SK-N-SH treated with all-trans-retinoic acid at 6 μM for 48 hours (cell line): ENCODE results near the gene SDC3.

Experiments
- ARNTL ChIP-seq: fragments of 450-650 bp; formaldehyde crosslinking; IDR thresholded peaks from 2 replicates; pipeline ENCODE4 v1.5.0; 2020; ENCODE audit warnings: low read depth, mild to moderate bottlenecking, moderate library complexity, borderline replicate concordance
- CSRNP3 ChIP-seq: fragments of 250-450 bp; sonication (Bioruptor Pico); IDR thresholded peaks from 2 replicates; pipeline ENCODE4 v1.5.1; 2021; ENCODE audit warnings: mild to moderate bottlenecking, moderate library complexity
- ISL1 ChIP-seq: fragments of 250-450 bp; sonication (Bioruptor Pico); IDR thresholded peaks from 2 replicates; pipeline ENCODE4 v2.1.2; 2022; ENCODE audit warnings: mild to moderate bottlenecking, moderate library complexity
- PPARA ChIP-seq: fragments of 250-450 bp; sonication (Bioruptor Pico); IDR thresholded peaks from 2 replicates; pipeline ENCODE4 v1.5.0; 2020; ENCODE audit warnings: mild to moderate bottlenecking, borderline replicate concordance
- TOX ChIP-seq: fragments of 250-450 bp; sonication (Bioruptor Pico); IDR thresholded peaks from 2 replicates; pipeline ENCODE4 v1.8.0; 2021; ENCODE audit warnings: mild to moderate bottlenecking, moderate library complexity, borderline replicate concordance
- ZFP3 ChIP-seq: fragments of 250-450 bp; sonication (Bioruptor Pico); IDR thresholded peaks from 2 replicates; pipeline ENCODE4 v1.5.0; 2020; ENCODE audit warnings: mild to moderate bottlenecking, moderate library complexity
- ZFP30 ChIP-seq: fragments of 450-650 bp; formaldehyde crosslinking; IDR thresholded peaks from 2 replicates; pipeline ENCODE4 v1.5.0; 2022; ENCODE audit warnings: mild to moderate bottlenecking, moderate library complexity
- ZNF70 ChIP-seq: fragments of 450-650 bp; formaldehyde crosslinking; IDR thresholded peaks from 2 replicates; pipeline ENCODE4 v1.5.0; 2020; ENCODE audit warnings: mild to moderate bottlenecking, moderate library complexity
- ZNF8 ChIP-seq: fragments of 450-650 bp; formaldehyde crosslinking; IDR thresholded peaks from 2 replicates; pipeline ENCODE4 v1.5.0; 2020; ENCODE audit warnings: mild to moderate bottlenecking, moderate library complexity

- TF ChIP-seq CSRNP3 (no peak), TOX (no peak), PPARA (CRISPR knock-in tag) (no peak), ARNTL (no peak), ZNF8 (CRISPR knock-in tag) (no peak), ZFP3 (CRISPR knock-in tag) (no peak), ZFP30 (CRISPR knock-in tag) (no peak), ZNF70 (no peak), ISL1 (CRISPR knock-in tag) (no peak)
These were observed 19.0 kb downstream of the SDC3 start for GRCh38 chr1:30889511-30889910.
